Fibroblast of peridontal ligament (primary cell): ENCODE results near the gene ACSM3.
"Not testable (repeated sequence)": the region's sequence is repeated elsewhere in the genome, so short reads cannot be mapped to it uniquely, and the experiment has no call there.

Experiments used
- DNase-seq: peaks from one replicate; pipeline ENCODE4 v3.0.0-alpha.2; 2010; ENCODE audit errors: extremely low read depth

Gene ACSM3

DNA sequence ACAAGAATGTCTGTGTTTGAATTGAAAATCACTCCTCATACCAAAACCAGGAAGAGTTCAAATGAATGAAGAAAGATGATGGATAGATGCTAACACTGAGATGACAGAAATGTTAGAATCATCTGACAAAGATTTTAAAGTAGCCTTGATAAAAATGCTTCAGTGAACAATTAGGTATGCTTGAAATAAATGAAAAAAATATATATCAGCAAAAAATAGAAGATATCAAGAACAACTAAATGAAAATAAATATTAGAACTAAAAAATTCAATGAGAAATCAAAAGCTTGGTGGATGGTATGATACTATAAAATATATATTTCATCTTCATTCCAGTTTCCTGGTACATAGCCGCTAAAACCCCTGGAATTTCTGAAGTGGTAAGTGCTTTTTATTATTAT lies 8.6 kb upstream of the ACSM3 start:
- no peak for DNase-seq

DNA sequence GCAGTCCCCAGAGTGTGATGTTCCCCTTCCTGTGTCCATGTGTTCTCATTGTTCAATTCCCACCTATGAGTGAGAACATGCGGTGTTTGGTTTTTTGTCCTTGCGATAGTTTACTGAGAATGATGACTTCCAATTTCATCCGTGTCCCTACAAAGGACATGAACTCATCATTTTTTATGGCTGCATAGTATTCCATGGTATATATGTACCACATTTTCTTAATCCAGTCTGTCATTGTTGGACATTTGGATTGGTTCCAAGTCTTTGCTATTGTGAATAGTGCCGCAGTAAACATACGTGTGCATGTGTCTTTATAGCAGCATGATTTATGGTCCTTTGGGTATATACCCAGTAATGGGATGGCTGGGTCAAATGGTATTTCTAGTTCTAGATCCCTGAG lies 8.0 kb upstream of the ACSM3 start:
- not testable (repeated sequence) for DNase-seq

DNA sequence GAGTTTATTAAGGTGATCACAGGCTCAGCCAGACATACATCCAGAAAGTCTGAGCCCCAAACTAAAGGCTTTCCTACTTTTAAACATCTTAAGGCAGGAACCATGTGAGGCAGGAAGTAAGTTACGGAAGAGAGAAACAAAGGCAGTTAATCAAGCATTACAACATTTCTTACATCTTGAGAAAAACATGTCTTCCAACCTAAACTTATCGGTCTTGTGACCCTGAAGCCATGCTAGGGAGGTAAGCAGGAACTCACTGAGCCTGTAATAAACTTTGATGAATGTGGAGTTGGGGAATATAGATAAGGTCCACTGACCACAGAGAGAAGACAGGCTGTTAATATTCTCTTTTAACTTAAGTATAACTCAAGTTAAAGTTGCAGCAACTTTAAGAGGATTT lies 3.5 kb upstream of the ACSM3 start:
- no peak for DNase-seq

DNA sequence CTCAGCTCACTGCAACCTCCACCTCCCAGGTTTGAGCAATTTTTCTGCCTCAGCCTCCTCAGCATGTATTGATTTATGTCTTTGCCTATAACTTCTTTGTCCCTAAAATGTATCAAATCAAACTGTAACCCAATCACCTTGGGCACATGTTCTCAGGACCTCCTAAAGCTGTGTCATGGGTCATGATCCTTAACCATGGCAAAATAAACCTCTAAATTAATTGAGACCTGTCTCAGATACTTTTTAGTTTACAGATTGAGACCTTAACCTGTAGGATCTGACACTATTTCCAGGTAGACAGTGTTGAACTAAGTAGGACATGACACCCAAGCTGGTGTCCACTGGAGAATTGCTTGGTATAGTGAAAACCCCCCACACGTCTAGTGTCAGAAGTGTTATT lies 2.6 kb upstream of the ACSM3 start:
- no peak for DNase-seq

DNA sequence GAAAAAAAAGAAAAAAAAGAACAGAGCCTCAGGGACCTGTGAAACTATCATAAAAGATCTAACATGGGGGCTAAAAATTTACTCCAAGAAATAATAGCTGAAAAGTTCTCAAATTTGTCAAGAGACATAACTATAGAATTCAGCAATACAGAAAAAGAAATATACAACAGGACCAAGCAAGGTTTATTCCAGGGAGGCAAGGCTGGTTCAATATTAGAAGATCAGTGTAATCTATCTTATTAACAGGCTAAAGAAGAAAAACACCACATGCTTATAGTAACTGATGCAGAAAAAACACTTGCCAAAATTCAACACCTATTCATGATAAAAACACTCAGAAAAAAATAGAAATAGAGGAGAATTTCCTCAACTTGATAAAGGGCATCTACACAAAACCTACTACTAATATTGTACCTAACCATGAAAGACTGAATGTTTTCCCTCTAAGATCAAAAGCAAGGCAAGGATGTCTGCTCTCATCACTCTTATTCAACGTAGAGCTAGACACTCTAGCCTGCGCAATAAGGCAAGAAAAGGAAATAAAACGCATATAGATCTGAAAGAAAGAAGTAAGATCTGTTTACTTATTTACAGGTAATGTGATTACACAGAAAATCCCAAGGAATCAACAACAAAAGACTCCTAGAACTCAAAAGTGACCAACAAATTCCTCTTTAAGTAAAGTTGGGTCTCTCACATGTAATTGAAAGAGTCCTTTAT lies 1.2 kb upstream of the ACSM3 start:
- no peak for DNase-seq

DNA sequence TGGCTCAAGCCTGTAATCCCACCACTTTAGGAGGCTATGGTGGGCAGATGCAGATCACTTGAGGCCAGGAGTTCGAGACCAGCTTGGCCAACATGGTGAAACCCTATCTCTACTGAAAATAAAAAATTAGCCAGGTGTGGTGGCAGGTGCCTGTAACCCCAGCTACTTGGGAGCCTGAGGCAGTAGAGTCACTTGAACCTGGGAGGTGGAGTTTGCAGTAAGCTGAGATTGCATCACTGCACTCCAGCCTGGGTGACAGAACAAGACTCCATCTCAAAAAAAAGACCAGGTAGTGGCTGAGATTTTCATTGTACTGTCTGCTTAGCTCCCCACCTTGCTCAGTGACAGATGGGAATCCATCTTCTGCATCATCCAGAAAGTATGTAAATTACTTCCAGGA lies 634 bp downstream of the ACSM3 start:
- DNase-seq = not testable (repeated sequence)

DNA sequence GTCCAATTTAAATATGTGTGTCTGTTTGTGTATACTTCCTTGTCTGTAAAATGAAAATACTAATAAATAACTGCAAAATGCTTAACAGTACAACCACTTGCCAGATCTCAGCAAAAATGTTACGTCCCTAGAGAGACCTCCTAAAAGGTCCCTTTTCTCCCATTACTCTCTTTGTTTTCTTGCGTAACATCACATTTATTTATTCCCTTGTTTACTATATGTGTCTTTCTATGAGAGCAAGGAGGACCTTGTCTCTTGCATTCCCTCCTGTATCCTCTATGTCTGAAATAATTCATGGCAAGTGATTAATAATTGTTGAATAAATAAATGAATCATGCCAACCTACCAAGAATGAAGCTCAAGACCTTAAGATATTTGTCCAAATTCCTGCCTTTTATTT lies 1.9 kb downstream of the ACSM3 start:
- no peak for DNase-seq

DNA sequence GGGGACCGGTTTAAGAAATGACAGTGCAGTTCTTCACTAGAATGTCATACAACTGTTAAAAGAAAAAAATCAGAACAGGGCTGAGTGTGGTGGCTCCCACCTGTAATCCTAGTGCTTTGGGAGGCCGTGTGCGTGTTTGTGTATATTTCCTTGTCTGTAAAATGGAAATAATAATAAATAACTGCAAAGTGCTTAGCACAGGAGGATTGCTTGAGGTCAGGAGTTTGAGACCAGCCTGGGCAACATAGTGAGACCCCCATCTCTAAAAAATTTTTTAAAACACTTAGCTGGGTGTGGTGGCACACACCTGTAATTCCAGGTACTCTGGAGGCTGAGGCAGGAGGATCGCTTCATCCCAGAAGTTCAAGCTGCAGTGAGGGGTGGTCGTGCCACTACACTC lies 2.5 kb downstream of the ACSM3 start:
- DNase-seq = no peak

DNA sequence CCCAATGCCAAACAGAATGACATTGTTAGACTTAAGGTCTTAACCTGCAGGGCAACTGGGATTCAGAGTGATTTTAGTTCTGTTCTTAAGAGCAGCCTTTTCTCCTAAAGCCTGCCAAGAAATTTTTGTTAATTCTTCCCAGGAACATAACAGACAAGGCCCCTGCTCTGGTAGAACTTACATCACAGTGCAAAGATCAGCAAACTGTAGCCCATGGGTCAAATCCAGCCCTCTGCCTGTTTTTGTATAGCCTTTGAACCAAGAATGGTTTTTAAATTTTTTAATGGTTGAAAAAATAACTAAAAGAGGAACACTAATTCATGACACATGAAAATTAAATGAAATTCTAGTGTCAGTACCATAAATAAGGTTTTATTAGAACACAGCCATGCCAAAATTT lies 3.8 kb downstream of the ACSM3 start:
- DNase-seq = no peak

DNA sequence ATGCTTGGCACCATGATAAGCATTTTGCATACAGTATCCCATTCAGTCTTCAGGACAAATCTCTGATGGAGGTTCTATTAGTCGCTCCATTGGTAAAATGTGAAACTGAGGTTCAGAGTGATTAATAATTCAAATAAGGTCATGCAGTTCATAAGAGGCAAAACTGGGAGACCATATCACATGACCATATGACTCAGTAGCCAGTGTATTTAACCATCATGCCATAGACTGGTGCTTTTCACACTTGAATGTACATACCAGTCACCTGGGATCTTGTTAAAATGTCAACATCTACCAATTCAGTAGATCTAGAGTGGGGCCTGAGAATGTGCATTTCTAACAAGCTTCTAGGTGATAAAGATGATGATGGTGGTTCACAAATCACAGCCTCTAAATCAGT lies 4.3 kb downstream of the ACSM3 start:
- no peak for DNase-seq

DNA sequence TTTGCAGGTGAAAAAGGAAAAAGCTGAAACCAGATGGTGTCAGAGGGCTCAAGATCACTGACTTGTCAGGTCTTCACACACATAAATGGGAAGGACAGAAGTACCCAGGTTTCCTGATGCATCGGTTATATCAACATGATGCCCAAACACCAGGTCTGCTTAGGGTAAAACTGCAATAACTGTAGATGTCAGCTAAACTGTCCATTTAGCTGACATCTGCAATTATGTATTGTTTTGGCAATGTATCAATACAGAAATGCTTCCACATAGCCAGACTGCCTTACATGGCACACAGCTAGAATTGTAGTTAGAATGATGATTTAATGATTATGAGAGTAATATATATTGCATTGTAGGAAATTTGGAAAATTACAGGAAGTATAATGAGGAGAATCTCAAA lies 5.0 kb downstream of the ACSM3 start:
- no peak for DNase-seq

DNA sequence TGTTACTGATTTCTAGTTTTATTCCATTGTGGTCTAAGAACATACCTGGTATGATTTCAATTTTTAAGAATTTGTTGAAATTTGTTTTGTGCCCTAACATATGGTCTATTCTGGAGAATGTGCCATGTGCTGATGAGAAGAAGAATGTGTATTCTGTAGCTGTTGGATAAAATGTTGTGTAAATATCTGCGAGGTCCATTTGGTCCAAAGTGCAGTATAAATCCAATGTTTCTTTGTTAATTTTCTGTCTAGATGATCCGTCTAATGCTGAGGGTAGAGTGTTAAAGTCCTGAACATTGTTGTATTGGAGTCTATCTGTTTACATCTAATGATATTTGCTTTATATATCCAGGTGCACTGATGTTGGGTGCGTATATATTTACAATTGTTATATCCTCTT lies 9.9 kb downstream of the ACSM3 start:
- no peak for DNase-seq

DNA sequence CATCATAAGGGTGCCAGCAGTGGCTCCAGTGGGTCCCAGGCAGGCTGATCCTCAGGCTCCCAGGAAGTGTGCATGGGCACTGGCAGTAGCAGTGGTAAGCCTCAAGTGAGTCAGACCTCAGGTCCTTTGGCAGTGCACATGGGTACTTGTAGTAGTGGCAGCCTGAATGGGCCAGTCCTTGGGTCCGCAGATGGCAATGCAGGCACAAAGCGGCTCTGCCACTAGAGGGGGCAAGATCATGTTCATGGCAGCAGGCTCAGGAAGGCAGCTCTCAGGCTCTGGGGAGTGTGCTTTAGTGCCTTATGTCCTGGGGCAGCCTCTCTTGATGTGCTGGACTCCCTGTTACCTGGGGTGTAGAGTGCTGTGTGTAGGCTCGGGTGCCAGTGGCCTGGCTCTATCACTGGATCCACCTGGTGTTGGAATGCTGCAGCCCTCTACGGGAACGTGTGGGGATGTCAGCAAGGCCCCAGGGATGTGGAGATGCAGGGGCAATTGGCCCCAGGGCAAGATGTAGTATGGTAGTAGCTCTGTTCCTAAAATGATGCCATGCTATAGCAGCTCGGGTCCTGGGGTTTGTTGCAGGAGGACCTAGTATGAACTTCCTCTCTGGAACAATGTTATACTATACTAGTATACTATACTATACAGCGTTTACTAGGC lies 11.0 kb downstream of the ACSM3 start:
- DNase-seq = peak; percentile 54

DNA sequence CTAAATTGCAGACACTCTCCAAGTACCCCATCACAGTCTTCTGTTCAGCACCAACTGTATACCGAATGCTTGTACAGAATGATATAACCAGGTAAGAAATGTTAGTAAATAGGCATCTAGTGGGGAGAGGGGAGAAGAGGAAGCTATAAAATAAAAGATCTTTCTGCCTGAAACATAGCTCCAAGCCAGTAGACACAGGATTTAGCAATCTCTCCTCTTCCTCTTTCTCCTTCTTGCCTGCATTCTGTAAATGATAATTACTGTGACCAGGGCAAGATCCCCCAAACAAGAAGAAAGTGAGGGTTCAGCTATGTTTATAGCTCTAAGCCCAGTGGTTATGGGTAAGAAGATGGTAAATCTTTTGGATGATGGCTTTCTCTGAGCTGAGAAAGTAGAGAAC lies 17.9 kb downstream of the ACSM3 start:
- DNase-seq = no peak

DNA sequence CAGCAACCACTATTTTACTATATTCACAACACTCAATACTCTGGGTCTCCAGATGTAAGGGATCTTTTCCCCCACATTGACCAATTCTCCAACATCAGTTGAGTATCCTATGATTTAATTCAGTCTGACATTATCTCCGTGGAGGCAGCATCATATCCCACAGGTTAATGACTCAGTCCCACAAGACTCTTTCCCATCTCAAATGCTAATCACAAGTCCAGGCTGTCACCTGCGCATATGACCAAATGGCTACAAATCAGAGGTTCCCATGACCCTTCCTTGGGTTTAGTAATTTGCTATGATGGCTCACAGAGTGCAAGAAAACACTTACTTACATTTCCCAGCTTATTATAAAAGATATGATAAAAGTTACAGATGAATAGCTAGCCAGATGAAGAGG lies 18.7 kb downstream of the ACSM3 start:
- DNase-seq = no peak

DNA sequence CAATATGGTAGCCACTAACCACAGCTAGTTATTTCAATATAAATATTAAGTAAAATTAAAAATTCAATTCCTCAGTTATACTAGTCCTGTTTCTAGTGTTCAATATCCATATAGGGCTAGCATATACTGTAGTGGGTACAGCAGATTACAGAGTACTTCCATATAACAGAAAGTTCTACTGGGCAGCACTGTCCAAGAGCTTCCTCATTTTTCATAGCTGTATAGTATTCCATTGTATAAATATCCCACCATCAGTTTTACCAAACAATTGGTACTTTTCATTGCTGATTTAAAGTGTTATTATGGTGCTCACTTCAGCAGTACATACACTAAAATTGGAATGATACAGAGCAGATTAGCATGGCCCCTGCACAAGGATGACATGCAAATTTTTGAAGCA lies 20.4 kb downstream of the ACSM3 start:
- DNase-seq = no peak

DNA sequence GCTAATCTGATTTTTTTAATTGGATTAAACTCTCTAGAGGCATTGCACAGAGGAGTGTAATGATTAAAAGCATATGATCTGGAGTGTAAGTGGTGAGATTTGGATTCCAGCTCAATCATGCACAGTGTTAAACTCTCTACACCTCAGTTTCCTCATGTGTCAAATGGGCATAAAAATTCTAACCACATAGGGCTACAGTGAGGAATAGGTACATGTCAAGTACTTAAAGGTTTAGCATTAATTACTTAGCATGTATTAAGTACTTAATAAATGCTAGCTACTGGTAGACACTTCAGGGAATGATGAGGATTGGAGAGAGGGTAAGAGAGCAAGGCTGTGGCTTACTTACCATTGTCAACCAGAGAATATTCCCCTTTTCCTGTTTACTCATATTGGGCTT lies 25.3 kb downstream of the ACSM3 start:
- no peak for DNase-seq

DNA sequence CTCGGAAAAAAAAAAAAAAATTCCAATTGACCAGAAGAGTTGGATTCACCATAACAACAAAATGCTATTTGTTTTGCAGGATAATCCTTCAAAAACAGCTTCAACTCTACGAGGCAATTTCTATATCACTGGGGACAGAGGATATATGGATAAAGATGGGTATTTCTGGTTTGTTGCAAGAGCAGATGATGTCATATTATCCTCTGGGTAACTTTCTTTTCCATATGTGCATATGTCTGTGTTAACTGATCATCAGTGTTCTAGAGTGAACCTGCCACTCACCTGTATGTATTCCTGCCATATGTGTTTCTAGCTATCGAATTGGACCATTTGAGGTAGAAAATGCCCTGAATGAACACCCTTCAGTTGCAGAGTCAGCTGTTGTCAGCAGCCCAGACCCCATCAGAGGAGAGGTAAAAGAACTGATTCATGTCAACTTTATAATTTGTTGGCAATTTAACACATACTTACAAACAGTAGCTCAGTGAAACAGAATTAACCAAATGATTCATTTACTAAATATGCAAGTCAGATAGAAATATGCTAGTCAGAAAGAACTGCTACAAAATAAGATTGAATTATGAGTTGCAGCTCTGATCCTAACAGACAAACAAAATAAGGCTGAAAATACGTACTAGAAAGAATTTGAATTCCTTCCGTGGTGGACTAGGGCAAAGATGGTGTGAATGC lies 28.3 kb downstream of the ACSM3 start:
- DNase-seq = peak; percentile 26

DNA sequence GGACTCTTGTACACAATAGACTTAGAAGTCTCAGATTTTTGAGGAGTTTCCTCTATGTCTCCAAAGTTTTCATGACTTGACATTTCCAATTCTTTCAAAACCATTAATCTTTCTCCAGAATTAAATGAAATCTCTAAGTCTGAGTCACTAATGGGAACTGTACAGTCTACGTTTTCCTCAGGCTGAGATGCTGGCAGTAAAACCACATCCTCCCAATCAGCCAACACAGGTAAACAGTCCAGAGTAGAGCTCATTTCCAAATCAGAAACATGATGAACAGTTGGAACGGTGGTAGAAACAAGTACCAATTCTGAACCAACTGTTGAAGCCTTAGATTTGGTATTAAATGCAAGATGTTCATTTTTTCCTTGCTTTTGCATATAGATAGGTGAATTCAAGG lies 34.5 kb downstream of the ACSM3 start:
- no peak for DNase-seq

DNA sequence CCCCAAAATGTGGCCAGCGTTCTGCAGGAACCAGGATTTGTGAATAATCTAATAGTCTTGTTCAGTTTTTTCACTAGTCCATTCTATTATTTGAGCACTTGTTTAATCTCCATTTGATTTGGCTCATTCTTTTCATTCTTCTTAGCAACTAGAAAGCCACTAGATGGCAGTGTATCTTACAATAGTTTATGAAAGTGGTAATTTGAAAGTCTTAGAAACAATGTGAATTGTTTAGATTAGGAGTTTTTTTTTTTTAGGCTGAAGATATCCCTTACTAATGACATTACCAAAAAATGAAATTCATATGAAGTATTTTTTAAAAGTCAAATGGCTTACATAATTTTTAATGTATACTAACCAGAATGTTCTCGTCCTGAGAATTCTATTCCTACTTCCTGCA lies 35.8 kb downstream of the ACSM3 start:
- peak; percentile 49 for DNase-seq

DNA sequence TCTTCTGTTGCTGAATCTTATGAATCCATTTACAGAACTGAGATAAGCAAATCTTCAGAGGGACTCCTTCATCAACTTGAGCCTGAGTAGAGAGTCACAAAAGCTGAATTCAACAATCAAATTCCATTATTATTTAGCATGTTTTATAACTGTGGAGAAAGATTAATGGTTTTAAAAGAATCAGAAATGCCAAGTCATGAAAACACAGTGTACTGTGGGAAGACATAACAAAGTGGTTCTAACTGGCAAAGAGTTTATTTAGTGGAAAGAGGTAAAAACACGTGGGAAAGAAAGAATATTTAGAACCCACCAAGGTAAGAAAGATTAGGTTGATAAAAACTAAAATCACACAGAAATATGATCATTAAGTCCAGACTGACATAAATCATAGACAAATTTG lies 37.5 kb downstream of the ACSM3 start:
- no peak for DNase-seq

DNA sequence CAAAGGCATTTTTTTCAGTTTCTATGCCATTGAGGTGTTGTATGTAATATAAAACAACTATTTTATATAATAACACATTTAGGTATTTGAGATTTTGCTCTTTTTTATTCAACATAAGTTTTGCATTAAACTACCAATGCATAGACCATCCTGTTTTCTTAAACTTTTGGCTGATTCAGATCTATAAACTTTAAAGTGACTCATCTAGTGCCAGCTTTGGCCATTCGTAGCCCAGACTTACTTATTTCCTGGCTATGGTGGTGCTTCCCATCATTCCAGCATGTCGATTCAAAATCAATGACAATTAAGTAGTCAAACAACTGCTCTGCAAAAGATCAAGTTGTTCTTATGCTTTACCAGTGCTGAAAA lies 39.4 kb downstream of the ACSM3 start:
- peak; percentile 55 for DNase-seq

DNA sequence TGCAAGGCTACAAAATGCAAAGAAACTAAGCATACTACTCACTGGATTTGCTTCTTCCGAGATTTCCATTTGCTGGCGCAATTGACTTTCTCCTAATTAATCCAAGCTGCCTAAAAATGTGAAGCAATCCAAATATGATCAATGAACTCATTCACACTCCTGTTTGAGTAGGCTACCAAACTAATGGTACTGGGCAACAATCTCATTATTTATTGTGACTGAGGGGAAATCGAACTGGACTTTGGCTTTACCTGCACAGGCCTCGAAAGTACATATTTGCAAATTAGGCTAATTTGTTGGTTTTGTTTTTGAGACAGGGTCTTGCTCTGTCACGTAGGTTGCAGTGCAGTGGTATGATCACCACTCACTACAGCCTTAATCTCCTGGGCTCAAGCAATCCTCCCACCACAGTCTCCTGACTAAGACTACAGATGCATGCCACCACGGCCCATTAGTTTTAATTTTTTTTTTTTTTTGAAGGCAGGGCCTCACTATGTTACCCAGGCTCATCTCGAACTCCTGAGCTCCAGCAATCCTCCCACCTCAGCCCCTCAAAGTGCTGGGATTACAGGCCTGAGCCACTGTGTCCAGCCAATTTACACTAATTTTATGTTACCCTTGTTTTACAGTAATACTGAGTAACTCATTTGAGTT lies 39.9 kb downstream of the ACSM3 start:
- no peak for DNase-seq
